Right lobe of liver (tissue), 6 donors: Measurements from ENCODE around the gene PARVG. TPM values are rescaled to one million over a fixed set of nuclear protein-coding genes. Genes with fewer than 3 reads are reported as not detected.

Experiments
- ATAC-seq, 4 donors: fragments of 200-7000 bp; cut with Tn5 transposase; one replicate each; pipeline ENCODE4 v1.9.1; 2020; ENCODE audit warnings: mild to moderate bottlenecking in 4 of 4, moderate library complexity in 4 of 4
- DNase-seq, 3 donors: peaks; one replicate each; pipeline ENCODE4 v3.0.0-alpha.2; 2020
- H3K27ac ChIP-seq, 3 donors: fragments of 200-600 bp; one replicate each; pipeline ENCODE4 v1.8.0; 2022
- H3K27me3 ChIP-seq, 2 donors: fragments of 200-600 bp; one replicate each; pipeline ENCODE4 v1.8.0; 2022
- H3K36me3 ChIP-seq, 4 donors: fragments of 200-600 bp; sonication (generic) in 1 of 4; one replicate each; pipeline versions ENCODE4 v1.5.1 to v1.8.0; 2017 to 2022; ENCODE audit warnings: control low read depth in 1 of 4
- H3K4me1 ChIP-seq, 4 donors: fragments of 200-600 bp; sonication (generic) in 1 of 4; one replicate each; pipeline versions ENCODE4 v1.5.1 to v1.8.0; 2017 to 2022; ENCODE audit warnings: control low read depth in 1 of 4
- H3K4me3 ChIP-seq, 3 donors: fragments of 200-600 bp; one replicate each; pipeline ENCODE4 v1.8.0; 2022
- H3K9me3 ChIP-seq, 4 donors: fragments of 200-600 bp; sonication (generic) in 1 of 4; one replicate each; pipeline versions ENCODE4 v1.5.1 to v1.8.0; 2017 to 2022; ENCODE audit warnings: control low read depth in 1 of 4
- CTCF ChIP-seq, 4 donors: fragments of 200-600 bp in 3 of 4; fragments of 450-650 bp in 1 of 4; IDR thresholded peaks; one replicate each; pipeline versions ENCODE4 v1.5.1 to v1.8.0; 2016 to 2022; ENCODE audit warnings: antibody characterized with exemption in 4 of 4, mild to moderate bottlenecking in 2 of 4
- POLR2A ChIP-seq: fragments of 450-650 bp; IDR thresholded peaks from one replicate; pipeline ENCODE4 v1.6.1; 2017; ENCODE audit warnings: antibody characterized with exemption, mild to moderate bottlenecking
- whole genome bisulfite sequencing: methylation state at CpG from one replicate; pipeline ENCODE4 v1.1.6; 2018; ENCODE audit warnings: low coverage, low lambda C conversion rate; ENCODE audit not compliant: insufficient coverage; ENCODE audit errors: missing lambda C conversion rate; 5-methylcytosine and 5-hydroxymethylcytosine counted together
- intact Hi-C, 2 donors: fragments of 100-400 bp; cut with DNase I; formaldehyde crosslinking; loops; one replicate each; pipeline versions ENCODE4 v1.11.2 to v1.14.1; 2022
- total RNA-seq, 6 experiments: library from RNA; depleted of rRNA in 2 of 6; stranded (reverse); fragments of >200 nt in 2 of 6; fragmentation: NEBNext Ultra II Directional in 3 of 6; extraction: Animal tissue kit (Norgen Biotek cat#: 25700) in 3 of 6; gene quantifications; one replicate each; pipeline versions ENCODE4 v1.1.0 to v1.2.4, GENCODE V29; 2016 to 2023
- donor health status: DM: no; HTN: yes; CAD: no.
- donor health status: DM: no; HTN: no; CAD: no.
- donor health status: DM: no; HTN: no; CAD: no.
- donor health status: DM: no; HTN: yes; CAD: no.
- donor health status: DM: no; HTN: yes; CAD: no.

Gene PARVG
- total RNA-seq, 6 experiments from 2014 or later: 3.7 to 10.8 (median 7.9) TPM

- H3K36me3 ChIP-seq: no peaks in the 10 kb centered on the region
- H3K27ac ChIP-seq: no peak overlapping the region
- ATAC-seq (no peak), DNase-seq (no peak)
- no peak for TF ChIP-seq POLR2A
- no peak for TF ChIP-seq CTCF (IDR thresholded peaks at IDR 0.05)
- no peaks in the 10 kb centered on the region for H3K9me3 ChIP-seq
- no peak overlapping the region for H3K4me3 ChIP-seq
- 80% methylated on average over 1 of the region's 6 CpGs for WGBS
- intact Hi-C loops: no loop called here
- H3K4me1 ChIP-seq: no peaks in the 10 kb centered on the region
- no peaks in the 10 kb centered on the region for H3K27me3 ChIP-seq
These were observed 34.0 kb downstream of the PARVG start for GRCh38 chr22:44214764-44215163.

GRCh38 chr22:44215287-44215686 is 34.6 kb downstream of the PARVG start:
- WGBS: 63% methylated on average over 4 of the region's 4 CpGs

GRCh38 chr22:44217346-44217745 is 36.6 kb downstream of the PARVG start:
- Histone ChIP-seq H3K27ac (no peak overlapping the region), H3K27me3 (no peaks in the 10 kb centered on the region), H3K9me3 (no peaks in the 10 kb centered on the region), H3K4me1 (no peaks in the 10 kb centered on the region), H3K4me3 (no peak overlapping the region), H3K36me3 (no peaks in the 10 kb centered on the region)
- no peak for TF ChIP-seq CTCF (IDR thresholded peaks at IDR 0.05)
- no peak for TF ChIP-seq POLR2A
- intact Hi-C loops: no loop called here
- WGBS: 50% methylated on average over 6 of the region's 7 CpGs
- DNase-seq (no peak), ATAC-seq (no peak)

More at GRCh38 chr22:44215287-44215686, 34.6 kb downstream of the PARVG start:
- intact Hi-C loops: no loop called here
- Histone ChIP-seq H3K4me3 (no peak overlapping the region), H3K27me3 (no peaks in the 10 kb centered on the region), H3K9me3 (no peaks in the 10 kb centered on the region), H3K4me1 (no peaks in the 10 kb centered on the region), H3K36me3 (no peaks in the 10 kb centered on the region), H3K27ac (no peak overlapping the region)
- no peak for TF ChIP-seq POLR2A
- TF ChIP-seq CTCF (IDR thresholded peaks at IDR 0.05): no peak
- no peak for DNase-seq
- no peak for ATAC-seq

- Histone ChIP-seq H3K27ac (no peak overlapping the region), H3K27me3 (no peaks in the 10 kb centered on the region), H3K36me3 (no peaks in the 10 kb centered on the region), H3K4me3 (no peak overlapping the region), H3K9me3 (no peaks in the 10 kb centered on the region), H3K4me1 (no peaks in the 10 kb centered on the region)
- intact Hi-C loops: no loop called here
- no peak for TF ChIP-seq POLR2A
- no peak for TF ChIP-seq CTCF (IDR thresholded peaks at IDR 0.05)
- no peak for DNase-seq
- WGBS: 77% methylated on average over 5 of the region's 6 CpGs
- ATAC-seq: no peak
These were observed 37.3 kb downstream of the PARVG start for GRCh38 chr22:44218071-44218470.
